CD4-positive, CD25-positive, alpha-beta regulatory T cell (primary cell): ENCODE data around the gene ENO3. TPM values are rescaled to one million over a fixed set of nuclear protein-coding genes. Genes with fewer than 3 reads are reported as not detected.

Experiments
- ATAC-seq, 2 donors: fragments of 150-1000 bp; cut with Tn5 transposase; one replicate each; pipeline ENCODE4 v1.10.0; 2021; ENCODE audit warnings: low read depth in 2 of 2, moderate number of reproducible peaks in 2 of 2, moderate library complexity in 1 of 2
- DNase-seq, 3 donors: peaks; one replicate each; pipeline versions ENCODE4 v3.0.0 to v3.0.0-alpha.2; 2012 to 2022; ENCODE audit warnings: mixed read lengths in 1 of 3
- H3K27ac ChIP-seq: one replicate; pipeline ENCODE4 v1.7.0; 2013; ENCODE audit warnings: mild to moderate bottlenecking, low read length; ENCODE audit not compliant: insufficient read depth, poor library complexity, severe bottlenecking
- H3K27me3 ChIP-seq: one replicate; pipeline ENCODE4 v1.7.0; 2013; ENCODE audit warnings: low read length; ENCODE audit not compliant: control insufficient read depth, insufficient read depth
- H3K36me3 ChIP-seq: one replicate; pipeline ENCODE4 v1.7.0; 2013; ENCODE audit warnings: mild to moderate bottlenecking, low read length, moderate library complexity; ENCODE audit not compliant: control insufficient read depth, insufficient read depth
- H3K4me1 ChIP-seq: 2 replicates; pipeline ENCODE4 v1.7.0; 2013; ENCODE audit warnings: mild to moderate bottlenecking, low read length; ENCODE audit not compliant: insufficient read depth, control insufficient read depth, poor library complexity, severe bottlenecking
- H3K4me3 ChIP-seq: one replicate; pipeline ENCODE4 v1.7.0; 2013; ENCODE audit warnings: low read depth, mild to moderate bottlenecking, low read length, moderate library complexity
- H3K9me3 ChIP-seq, 2 experiments: 1 replicate in 1 of 2; 2 replicates in 1 of 2; pipeline ENCODE4 v1.7.0; 2013; ENCODE audit warnings: low read length in 2 of 2, mild to moderate bottlenecking in 1 of 2, moderate library complexity in 1 of 2; ENCODE audit not compliant: control insufficient read depth in 2 of 2
- H3K27ac Mint-ChIP-seq, 3 donors: one replicate each; pipeline ENCODE4 v1.8.0; 2020 to 2022; ENCODE audit warnings: mild to moderate bottlenecking in 3 of 3, mixed read lengths in 3 of 3, moderate library complexity in 2 of 3
- H3K27me3 Mint-ChIP-seq: one replicate; pipeline ENCODE4 v1.8.0; 2022; ENCODE audit warnings: mild to moderate bottlenecking, mixed read lengths
- H3K36me3 Mint-ChIP-seq: one replicate; pipeline ENCODE4 v1.8.0; 2020; ENCODE audit warnings: mixed read lengths
- H3K4me1 Mint-ChIP-seq, 4 donors: one replicate each; pipeline ENCODE4 v1.8.0; 2020 to 2022; ENCODE audit warnings: mixed read lengths in 4 of 4, mild to moderate bottlenecking in 1 of 4
- H3K4me3 Mint-ChIP-seq, 4 donors: one replicate each; pipeline ENCODE4 v1.8.0; 2020 to 2022; ENCODE audit warnings: mild to moderate bottlenecking in 4 of 4, mixed read lengths in 4 of 4, moderate library complexity in 3 of 4
- H3K9me3 Mint-ChIP-seq, 7 donors: one replicate each; pipeline ENCODE4 v1.8.0; 2020 to 2022; ENCODE audit warnings: mixed read lengths in 7 of 7, mild to moderate bottlenecking in 3 of 7, moderate library complexity in 2 of 7
- polyA plus RNA-seq, 4 donors: library from polyadenylated mRNA; unstranded; fragments of 300-500 nt; fragmentation: Illumina TruSeq; gene quantifications; one replicate each; pipeline ENCODE4 v1.2.3, GENCODE V29; 2021
- total RNA-seq: library from RNA; stranded (reverse); gene quantifications from one replicate; pipeline ENCODE4 v1.2.3, GENCODE V29; 2022

Gene ENO3
- total and polyA plus RNA-seq, 5 donors from 2014 or later: 0.29 to 11.7 (median 0.50) TPM

DNA sequence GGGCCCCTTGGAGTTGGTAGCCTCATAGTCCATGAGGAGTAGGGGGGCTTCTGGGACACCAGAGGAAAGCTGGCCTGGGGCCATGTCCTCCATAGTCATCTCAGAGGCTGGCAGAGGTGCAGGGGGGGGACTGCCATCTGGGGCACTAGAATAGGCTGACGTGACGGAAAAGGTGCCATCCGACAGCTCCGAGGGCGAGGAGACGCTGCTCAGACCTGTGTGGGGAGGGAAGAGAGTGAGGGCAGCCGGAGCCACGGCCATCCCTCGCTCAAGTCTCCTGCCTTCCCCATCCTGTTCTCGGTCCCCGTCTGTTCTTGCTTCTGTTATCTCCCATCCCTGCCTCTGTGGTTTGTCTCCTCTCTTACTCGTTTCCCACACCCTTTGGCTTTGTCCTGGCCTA is 21.4 kb downstream of the ENO3 start:
- H3K27ac Mint-ChIP-seq: peak overlapping the region in 1 of 3 donors; percentile 25
- no peaks in the 10 kb centered on the region for H3K9me3 Mint-ChIP-seq
- ATAC-seq (no peak), DNase-seq (no peak)
- Histone ChIP-seq H3K4me3 (no peak overlapping the region), H3K36me3 (peaks cover 44% of the 10 kb centered on the region), H3K27me3 (no peaks in the 10 kb centered on the region), H3K27ac (no peak overlapping the region), H3K9me3 (no peaks in the 10 kb centered on the region), H3K4me1 (peaks cover 23% of the 10 kb centered on the region)
- H3K36me3 Mint-ChIP-seq: peaks cover 45% of the 10 kb centered on the region
- H3K4me1 Mint-ChIP-seq: peaks cover 0 to 20% (median 16%) of the 10 kb centered on the region in 4 donors
- H3K27me3 Mint-ChIP-seq: no peaks in the 10 kb centered on the region
- no peak overlapping the region for H3K4me3 Mint-ChIP-seq

DNA sequence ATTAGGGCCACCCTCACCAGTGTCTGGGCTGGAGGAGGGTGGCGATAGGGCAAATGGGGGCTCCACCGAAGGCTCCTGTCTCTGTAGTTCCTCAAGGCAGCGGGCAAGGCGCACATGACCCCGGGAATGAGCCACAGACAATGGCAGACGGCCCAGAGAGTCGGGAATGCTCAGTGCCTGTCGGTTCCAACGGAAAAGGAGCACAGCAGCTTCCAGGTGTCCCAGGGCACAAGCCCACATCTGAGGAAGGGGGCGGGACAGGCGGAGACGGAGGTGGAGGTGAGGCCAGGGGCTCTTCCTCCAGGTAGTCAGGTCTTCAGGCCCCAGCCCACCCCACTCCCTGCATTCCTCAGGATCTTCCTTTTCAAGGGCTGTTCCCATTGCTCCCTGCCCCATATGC is 21.8 kb downstream of the ENO3 start:
- Mint-ChIP-seq H3K36me3 (peaks cover 48% of the 10 kb centered on the region), H3K4me3 (no peak overlapping the region), H3K9me3 (no peaks in the 10 kb centered on the region), H3K27me3 (no peaks in the 10 kb centered on the region), H3K4me1 (peaks cover 0 to 20% (median 16%) of the 10 kb centered on the region in 4 donors), H3K27ac (peak overlapping the region in 1 of 3 donors; percentile 25)
- no peaks in the 10 kb centered on the region for H3K27me3 ChIP-seq
- DNase-seq (no peak), ATAC-seq (no peak)
- H3K4me1 ChIP-seq: peaks cover 21% of the 10 kb centered on the region
- no peaks in the 10 kb centered on the region for H3K9me3 ChIP-seq
- H3K4me3 ChIP-seq: no peak overlapping the region
- H3K27ac ChIP-seq: no peak overlapping the region
- peaks cover 48% of the 10 kb centered on the region for H3K36me3 ChIP-seq

DNA sequence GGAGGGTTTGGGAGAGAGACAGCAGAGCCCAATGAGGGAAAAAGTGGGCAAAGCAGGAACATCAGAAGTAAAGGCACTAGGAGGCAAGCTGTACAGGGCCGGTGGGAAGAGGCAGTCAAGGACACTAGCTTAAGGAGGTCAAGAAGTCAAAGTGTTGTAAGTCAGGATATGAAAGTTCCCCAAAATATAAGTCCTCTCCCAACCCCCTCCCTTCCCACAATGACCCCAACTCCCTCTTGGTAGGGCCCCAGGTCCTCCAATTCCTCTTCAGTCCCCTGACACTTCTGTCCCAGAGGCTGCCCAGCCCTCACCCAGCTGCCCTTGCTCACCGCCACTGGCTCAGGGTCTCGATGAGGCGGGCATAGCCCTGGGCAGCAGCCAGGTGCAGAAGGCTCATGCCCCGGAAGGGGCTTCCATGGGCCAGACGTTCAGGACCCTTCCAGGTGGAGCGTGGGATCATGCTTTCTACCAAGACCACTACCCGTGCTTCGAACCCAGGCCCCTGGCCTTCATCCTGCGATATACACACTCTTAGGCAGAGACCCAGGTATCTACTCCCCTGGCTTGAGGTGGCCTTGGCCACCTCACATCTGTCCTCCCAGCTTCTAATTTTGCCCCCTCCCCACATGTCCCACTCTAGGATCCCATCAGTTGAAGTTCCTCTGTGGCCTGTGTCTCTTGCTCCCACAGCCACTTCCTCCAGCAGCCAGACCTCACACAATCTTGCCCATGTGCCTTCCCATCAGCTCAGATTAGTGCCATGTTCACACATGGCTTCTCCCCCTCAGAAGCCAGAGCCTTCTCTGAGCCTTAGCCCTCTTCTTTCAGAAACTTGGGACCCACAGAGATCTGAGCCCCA is 22.6 kb downstream of the ENO3 start:
- no peak for DNase-seq
- H3K36me3 Mint-ChIP-seq: peaks cover 50% of the 10 kb centered on the region
- Histone ChIP-seq H3K4me3 (no peak overlapping the region), H3K36me3 (peaks cover 56% of the 10 kb centered on the region), H3K9me3 (no peaks in the 10 kb centered on the region), H3K4me1 (peaks cover 15% of the 10 kb centered on the region), H3K27me3 (no peaks in the 10 kb centered on the region), H3K27ac (no peak overlapping the region)
- peaks cover 0 to 20% (median 16%) of the 10 kb centered on the region in 4 donors for H3K4me1 Mint-ChIP-seq
- H3K9me3 Mint-ChIP-seq: no peaks in the 10 kb centered on the region
- H3K4me3 Mint-ChIP-seq: no peak overlapping the region
- ATAC-seq: no peak
- no peaks in the 10 kb centered on the region for H3K27me3 Mint-ChIP-seq
- H3K27ac Mint-ChIP-seq: peak overlapping the region in 1 of 3 donors; percentile 12

DNA sequence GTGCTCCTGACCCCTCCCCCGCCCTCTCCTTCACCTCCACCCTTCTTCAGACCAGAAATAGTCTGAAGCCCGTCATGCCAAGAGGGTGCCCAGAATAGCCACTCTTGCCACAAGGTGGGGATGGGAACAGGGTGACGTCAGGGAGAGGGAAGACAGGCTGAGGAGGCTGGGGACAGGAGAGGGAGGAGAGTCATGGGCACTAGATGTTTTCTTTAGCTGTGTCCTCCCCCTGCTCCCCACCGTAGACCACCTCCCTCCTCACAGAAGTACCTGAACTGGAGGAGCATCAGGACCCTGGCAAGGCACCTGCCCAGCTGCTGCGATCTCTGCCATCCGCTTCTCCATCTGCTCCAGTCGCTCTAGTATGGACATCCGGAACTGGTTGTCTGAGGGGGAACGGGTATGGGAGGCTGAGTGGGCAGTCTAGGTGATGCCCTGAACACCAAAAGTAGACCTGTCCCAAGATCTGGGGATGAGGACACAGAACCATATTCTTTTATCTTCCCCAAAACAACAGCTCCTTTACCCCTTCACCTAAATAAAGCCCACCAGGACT is 23.3 kb downstream of the ENO3 start:
- Histone ChIP-seq H3K27me3 (no peaks in the 10 kb centered on the region), H3K27ac (no peak overlapping the region), H3K36me3 (peaks cover 62% of the 10 kb centered on the region), H3K4me1 (peaks cover 8% of the 10 kb centered on the region), H3K4me3 (no peak overlapping the region), H3K9me3 (no peaks in the 10 kb centered on the region)
- peaks cover 49% of the 10 kb centered on the region for H3K36me3 Mint-ChIP-seq
- H3K4me1 Mint-ChIP-seq: peaks cover 0 to 15% (median 13%) of the 10 kb centered on the region in 4 donors
- H3K27me3 Mint-ChIP-seq: no peaks in the 10 kb centered on the region
- H3K27ac Mint-ChIP-seq: peak overlapping the region in 2 of 3 donors; percentile 12 to 47
- H3K4me3 Mint-ChIP-seq: no peak overlapping the region
- ATAC-seq: no peak
- no peak for DNase-seq
- no peaks in the 10 kb centered on the region for H3K9me3 Mint-ChIP-seq

DNA sequence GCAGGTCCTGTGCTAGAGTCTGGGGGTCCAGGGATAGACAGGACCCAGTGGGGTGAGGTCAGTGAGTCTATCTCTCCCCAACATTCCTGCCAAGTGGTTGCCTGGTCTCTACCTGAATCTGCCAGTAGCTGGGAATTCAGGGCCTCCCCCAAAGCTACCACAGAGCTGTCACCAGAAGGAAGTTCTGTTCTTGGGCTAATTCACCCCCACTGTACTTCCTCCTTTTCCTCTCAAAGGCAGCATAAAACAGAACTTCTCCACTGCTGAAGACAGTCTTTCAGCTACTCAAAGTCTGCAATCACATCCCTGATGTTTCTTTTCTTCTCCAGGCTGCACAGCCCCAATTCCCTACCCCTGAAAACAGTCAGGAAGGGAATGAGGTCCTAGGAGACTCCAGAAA is 27.8 kb downstream of the ENO3 start:
- no peak for ATAC-seq
- peaks cover 65% of the 10 kb centered on the region for H3K36me3 ChIP-seq
- H3K9me3 ChIP-seq: no peaks in the 10 kb centered on the region
- H3K36me3 Mint-ChIP-seq: peaks cover 51% of the 10 kb centered on the region
- DNase-seq: no peak
- no peaks in the 10 kb centered on the region for H3K27me3 Mint-ChIP-seq
- no peak overlapping the region for H3K27ac ChIP-seq
- no peak overlapping the region for H3K27ac Mint-ChIP-seq
- no peak overlapping the region for H3K4me3 Mint-ChIP-seq
- no peak overlapping the region for H3K4me3 ChIP-seq
- H3K9me3 Mint-ChIP-seq: no peaks in the 10 kb centered on the region
- no peaks in the 10 kb centered on the region for H3K27me3 ChIP-seq
- H3K4me1 Mint-ChIP-seq: peaks cover 4 to 38% (median 16%) of the 10 kb centered on the region in 4 donors
- H3K4me1 ChIP-seq: peaks cover 9% of the 10 kb centered on the region

DNA sequence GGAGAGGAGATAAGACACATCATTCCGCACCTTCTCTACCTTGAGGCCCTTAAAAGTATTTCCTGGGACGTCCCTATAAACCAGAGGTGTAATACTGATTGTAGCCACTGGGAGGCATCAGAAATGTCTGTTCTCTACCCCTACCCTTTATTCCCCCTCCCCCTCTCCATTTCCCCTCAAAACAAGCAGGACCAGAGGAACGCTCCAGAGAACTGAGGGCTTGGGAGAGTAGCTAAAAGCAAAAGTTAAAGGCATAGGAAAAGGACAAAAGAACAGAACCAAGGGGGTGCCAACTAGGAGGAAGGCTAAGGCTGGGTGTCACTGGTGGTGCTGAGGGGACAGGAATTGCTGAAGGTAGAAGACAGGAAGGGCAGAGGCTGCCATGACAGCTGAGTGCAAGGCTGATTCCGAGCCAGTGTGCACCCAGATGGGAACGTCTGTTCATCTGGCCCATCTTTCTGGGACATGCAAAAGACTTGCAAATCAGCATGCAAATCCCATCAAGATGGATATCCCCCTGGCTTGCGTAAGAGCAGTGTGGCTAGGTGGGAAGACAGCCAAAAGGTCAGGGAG is 29.8 kb downstream of the ENO3 start:
- Mint-ChIP-seq H3K9me3 (no peaks in the 10 kb centered on the region), H3K36me3 (peaks cover 41% of the 10 kb centered on the region), H3K27ac (peak overlapping the region; percentile 75 to 95 (median 88)), H3K4me3 (peak overlapping the region; percentile 15 to 61 (median 50)), H3K4me1 (peaks cover 9 to 39% (median 19%) of the 10 kb centered on the region in 4 donors), H3K27me3 (no peaks in the 10 kb centered on the region)
- peak; percentile 80 to 84 for ATAC-seq
- H3K36me3 ChIP-seq: peaks cover 59% of the 10 kb centered on the region
- H3K27me3 ChIP-seq: no peaks in the 10 kb centered on the region
- peak; percentile 30 to 84 (median 71) for DNase-seq
- peaks cover 10% of the 10 kb centered on the region for H3K4me1 ChIP-seq
- peak overlapping the region; percentile 37 for H3K4me3 ChIP-seq
- H3K9me3 ChIP-seq: no peaks in the 10 kb centered on the region
- H3K27ac ChIP-seq: no peak overlapping the region

DNA sequence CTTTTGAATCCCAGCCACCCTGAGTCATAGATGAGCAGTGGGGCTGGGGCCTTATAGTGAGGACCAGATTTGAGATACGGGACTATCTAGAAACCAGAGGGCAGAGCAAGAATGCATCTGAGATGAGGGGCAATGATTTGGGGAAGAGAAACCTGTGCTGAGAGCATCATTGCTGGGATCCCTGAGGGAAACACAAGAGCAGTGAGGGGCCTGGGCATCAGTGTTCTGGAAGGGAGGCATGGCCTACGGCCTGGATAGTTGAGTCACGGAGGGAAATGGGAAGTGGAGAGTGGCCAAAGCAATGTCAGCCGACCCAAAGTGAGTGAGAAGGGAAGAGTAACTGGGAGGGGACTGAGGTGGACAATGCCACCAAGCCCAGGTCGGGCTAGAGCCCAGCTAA is 31.4 kb downstream of the ENO3 start:
- Histone ChIP-seq H3K4me3 (no peak overlapping the region), H3K27me3 (no peaks in the 10 kb centered on the region), H3K27ac (no peak overlapping the region), H3K4me1 (peaks cover 25% of the 10 kb centered on the region), H3K36me3 (peaks cover 50% of the 10 kb centered on the region), H3K9me3 (no peaks in the 10 kb centered on the region)
- H3K36me3 Mint-ChIP-seq: peaks cover 33% of the 10 kb centered on the region
- peak overlapping the region in 3 of 4 donors; percentile 31 to 68 (median 46) for H3K4me3 Mint-ChIP-seq
- no peaks in the 10 kb centered on the region for H3K9me3 Mint-ChIP-seq
- DNase-seq: no peak
- H3K27me3 Mint-ChIP-seq: no peaks in the 10 kb centered on the region
- no peak for ATAC-seq
- H3K4me1 Mint-ChIP-seq: peaks cover 9 to 51% (median 28%) of the 10 kb centered on the region in 4 donors
- H3K27ac Mint-ChIP-seq: no peak overlapping the region
